Amniotic epithelial cell (primary cell): ENCODE data around the gene ZFAND3.
A peak's percentile ranks its signal among the peaks of the same experiment; 100 is the strongest.

ENCODE experiments used
- DNase-seq: peaks from one replicate; pipeline ENCODE4 v3.0.0-alpha.2; 2010; ENCODE audit warnings: low read depth

The ZFAND3 gene

DNA sequence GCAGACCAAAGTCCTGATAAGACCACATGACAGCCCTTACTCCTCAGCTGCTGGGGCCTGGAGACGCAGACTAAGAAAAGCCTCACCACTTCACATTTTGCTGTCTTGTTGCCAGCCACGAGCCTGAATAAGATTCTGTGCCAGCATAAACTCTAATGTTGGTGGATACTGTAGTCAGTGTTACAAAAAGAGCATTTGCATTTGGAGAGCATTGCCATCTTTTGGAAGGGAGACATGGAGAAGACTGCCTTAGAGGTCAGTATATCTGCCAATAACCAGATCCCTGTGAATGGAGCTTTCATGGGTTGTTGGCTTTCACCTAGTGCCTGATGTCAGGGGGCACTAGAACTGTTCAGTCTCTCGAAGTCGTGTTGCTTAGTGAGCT is 315.2 kb downstream of the ZFAND3 start:
- no peak for DNase-seq

DNA sequence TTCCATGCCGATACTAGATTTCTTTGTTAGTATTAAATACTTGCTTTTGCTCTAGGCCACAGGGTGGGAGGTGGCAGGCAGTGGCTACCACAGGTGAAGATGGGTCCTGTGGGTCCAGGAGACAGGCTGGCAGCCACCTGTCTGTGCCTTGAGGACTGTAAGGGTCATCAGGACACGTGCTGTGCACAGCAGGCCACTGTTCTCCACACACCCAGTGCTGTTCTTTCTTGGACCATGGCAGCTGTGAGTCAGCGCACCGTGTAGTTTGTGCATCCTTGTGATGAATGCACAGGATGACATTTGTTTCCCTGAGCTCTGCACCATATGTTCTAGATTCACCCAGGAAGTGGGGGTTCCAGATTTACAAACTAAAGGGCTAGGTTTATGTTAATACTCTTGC is 317.0 kb downstream of the ZFAND3 start:
- DNase-seq = no peak

DNA sequence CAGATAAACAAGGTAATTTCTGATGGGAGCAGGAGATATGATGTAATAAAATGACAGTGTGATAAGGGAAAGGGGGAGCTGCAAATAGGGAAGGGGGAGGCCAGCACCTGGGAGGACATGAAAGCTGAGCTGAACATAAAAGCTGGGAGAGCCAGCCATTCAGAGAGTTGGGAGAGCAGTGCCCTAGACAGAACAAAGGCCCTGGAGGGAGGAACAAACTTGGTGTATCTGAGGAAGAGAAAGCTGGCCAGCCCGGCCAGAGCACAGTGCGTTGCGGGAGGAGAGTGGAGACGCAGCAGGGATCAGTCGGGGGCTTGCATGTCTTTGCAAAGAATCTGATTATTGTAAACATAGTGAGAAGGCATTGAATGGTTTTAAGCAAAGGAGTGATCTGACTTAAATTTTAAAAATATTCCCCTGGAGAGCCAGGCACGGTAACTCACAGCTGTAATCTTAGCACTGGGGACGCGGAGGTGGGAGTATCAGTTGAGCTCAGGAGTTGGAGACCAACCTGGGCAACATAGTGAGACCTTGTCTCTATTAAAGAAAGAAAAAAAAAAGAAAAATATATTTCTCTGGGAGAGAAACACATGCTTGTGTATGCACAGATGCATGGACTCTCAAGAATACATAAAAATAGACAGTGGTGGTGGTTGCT is 318.2 kb downstream of the ZFAND3 start:
- DNase-seq = no peak

DNA sequence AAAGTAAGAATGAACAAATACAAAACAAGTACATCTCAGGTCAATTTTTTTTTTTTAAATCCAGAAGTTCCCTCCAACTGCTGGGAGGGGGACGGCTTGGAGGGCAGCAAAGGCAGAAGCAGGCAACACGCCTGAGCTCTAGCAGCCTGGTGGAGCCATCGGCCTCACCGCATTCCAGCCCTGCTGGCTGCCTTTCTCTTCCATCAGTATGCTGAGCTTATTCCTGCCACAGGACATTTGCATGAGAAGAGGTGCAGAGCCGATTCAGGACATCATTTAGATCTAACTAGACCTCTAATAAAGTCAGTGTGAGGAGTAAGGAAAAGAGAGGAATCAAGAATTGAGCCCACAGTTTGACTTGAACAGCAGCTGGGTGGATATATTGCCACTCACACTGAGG is 318.8 kb downstream of the ZFAND3 start:
- no peak for DNase-seq

DNA sequence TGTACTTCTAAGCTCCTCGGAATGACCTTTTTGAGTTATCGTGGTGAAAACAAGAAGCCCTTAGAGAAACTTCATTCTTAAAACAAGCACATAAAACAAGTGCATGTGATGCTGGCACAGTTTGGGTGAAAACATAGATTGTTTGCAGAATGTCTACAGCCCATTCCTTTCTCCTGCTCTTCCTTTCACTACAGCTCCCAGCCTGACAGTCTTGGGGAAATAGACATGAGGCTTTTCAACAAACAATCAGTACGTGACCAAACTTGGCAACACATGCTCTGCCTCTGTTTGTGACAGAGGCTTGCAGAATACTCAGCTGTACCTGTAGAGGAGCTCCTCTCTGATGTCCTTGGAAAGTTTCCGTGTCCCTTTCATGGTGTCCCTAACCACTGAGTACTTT is 321.6 kb downstream of the ZFAND3 start:
- no peak for DNase-seq

DNA sequence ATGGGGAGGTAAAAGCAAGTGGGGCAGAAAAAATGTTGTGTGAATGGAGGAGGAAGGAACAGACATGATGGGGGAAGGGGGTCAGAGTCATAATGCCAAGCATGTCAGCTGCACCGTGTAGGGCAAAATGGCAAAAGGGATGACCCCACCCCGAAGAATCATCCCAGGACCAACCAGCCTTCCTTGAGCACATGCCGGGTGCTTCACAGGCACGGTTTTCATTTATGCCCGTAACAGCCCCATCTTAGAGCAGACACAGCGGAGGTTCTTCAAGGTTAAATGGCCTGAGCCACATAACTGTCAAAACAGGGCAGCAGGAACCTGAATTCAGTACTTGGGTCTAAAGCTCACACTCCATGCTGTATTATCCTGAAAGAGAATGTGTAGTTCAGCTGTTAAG is 322.2 kb downstream of the ZFAND3 start:
- DNase-seq = no peak

DNA sequence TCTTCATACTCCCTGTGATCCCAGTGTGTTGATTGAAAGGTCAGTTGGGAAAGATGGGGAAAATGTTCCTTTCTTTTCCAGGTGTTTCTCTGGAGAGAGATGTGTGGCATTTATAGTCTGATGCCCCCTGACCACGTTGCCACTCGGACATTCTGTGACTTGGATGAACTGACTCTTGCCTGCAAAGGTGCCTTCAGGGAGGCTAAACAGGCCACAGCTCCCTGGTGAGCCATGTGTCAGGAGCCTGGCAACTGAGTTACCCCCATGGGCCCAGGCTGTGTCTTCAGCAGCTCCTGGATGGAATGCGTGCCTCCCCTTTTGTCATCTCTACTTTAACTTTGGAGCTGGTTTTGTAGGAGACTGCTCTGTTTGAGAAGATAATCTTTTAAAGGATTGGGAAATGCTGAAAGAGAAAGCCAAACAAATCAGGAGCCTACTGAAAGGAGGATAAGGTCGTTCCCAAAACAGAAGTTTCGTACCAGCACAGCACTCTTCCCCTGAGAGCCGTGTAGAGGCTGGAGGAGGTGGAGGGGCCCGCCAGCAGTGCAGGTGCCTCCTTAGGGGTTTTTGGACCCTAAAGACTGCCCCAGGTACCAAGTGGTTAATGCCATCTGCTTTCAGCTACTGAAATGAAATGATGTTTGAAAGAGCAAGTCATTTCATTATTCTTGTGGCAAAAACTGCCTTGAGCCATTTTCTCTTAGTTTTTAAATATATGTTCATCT is 322.8 kb downstream of the ZFAND3 start:
- DNase-seq = no peak

DNA sequence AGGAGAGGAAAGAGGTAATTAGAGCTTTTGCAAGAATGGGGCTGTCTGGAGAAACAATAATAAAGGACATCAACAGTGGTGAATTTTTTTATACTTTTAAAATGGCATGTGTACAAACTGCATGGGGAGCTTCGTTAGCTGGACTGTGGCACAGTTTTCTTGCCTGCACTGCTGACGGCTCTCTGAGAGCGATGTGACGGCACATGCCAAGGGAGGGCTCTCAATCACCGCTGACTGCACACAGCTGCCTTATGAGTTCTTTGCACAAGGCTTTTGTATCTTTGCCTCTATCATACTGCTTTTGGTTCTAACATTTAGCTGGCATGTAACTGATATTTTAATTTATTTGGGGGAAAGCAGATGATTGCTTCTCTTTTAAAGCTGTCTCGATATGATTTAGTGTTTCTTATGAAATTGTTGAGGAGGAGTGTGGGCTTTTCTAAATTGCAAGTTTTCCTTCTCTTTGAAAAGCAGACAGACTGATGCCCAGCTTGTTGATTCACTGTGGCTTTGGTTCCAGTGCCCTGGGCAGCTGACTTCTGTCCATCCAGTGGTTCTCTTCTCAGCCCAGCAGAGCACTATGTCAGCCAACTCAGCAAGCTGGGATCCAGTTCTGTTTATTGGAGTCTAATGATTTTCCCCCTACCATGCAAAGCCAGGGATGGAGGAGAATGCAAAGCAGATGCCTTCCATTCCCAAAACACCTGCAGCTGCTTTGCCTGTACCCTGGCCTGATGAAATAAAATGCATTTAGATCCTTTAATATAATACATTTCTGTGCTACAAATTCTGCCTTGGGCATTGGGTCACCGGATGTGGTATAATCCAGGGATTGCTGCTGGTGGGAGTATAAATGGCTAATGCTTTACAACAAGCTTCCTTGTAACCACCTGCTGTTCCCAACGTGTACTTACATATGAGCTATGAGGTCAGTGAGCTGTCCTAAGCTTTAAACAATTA is 323.9 kb downstream of the ZFAND3 start:
- DNase-seq = peak; percentile 37

DNA sequence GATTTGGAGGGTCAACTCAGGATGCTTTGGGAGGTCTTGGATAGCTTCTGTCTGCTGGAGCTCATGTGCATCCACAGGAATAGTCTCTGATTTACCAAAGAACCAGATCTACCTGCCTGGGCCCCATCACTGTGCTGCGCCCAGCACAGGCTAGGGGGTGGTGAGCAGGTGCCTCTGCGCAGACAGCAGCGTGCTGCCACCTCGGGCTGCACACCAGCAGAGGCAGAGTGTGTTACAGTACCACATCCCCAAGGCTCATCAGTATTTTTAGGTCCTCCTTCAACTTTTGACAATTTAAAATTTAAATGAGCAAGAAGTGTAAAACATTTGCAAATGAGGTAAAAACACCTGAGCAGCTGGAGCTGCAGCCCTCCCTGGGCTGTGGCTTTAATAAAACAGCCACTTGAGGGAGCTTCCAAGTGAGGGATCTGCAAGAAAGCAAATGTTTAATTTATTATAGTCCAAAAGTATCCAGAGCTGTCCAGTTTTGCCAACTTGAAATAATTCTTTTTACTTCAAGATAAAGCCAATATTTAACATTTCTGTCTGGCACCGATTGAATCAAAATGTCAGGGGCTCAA is 324.9 kb downstream of the ZFAND3 start:
- DNase-seq = no peak

DNA sequence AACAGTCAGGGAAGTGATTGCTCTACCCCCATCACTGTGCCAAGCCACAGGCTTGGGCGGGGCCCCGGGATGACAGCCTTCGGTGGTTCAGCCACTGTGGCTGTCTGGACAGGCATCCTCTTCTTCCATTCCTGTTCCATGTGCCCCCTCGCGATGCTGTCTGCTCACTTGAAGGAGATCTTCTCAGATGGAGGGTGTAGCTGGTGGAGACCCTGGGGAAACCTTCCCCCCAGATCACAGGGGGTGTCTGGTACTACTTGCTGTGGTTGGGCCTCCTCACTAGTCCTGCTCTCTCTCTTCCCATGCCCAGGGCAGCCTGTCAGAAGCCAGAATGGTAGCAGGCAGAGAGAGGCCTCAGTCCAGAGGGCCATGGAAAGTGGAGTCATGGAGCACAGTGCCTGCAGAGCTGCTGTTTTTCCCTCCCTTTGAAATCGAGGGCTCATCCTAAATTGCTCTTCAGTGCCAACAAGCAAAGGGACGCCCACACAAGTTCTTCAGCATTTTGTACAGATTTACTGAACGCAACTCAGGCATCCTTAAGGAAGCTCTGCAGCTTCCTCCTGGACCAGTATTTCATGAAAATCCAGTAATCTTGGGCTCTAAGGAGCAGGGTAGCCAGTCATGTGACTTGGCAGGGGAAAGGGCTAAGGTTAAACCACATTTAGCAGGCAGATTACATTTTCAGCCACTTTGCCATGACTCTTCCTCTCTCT is 326.6 kb downstream of the ZFAND3 start:
- no peak for DNase-seq

DNA sequence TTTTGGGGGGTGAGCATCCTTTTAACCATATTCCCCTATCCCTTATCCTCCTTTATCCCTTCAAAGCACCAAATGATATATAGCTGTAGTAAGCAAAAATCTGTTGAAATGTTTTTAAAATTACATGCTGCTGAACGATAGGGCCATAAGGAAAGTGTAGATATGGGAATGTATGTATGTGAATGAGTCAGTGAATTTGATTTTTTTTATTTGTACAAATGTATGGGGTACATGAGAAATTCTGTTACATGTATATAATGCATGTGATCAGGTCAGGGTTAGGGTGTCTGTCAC is 327.2 kb downstream of the ZFAND3 start:
- DNase-seq = no peak

DNA sequence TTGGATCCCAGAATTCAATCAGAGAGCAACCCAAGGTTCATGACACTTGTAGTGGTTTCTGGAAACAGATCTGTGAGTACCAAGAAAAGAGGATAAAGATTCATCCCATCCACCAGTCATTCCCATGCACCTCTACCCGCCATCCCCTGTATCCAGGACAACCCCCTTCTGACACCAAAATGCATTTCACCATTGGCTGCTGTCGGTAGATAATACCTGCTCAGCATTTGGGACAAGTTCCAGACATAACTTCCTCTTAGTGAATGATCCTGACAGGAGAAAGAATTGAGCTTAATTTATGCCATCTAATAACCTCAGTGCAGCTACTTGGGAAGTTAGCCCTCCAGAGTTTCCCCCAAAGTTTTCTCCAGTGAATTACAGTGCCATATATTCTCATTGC is 329.1 kb downstream of the ZFAND3 start:
- DNase-seq = no peak

DNA sequence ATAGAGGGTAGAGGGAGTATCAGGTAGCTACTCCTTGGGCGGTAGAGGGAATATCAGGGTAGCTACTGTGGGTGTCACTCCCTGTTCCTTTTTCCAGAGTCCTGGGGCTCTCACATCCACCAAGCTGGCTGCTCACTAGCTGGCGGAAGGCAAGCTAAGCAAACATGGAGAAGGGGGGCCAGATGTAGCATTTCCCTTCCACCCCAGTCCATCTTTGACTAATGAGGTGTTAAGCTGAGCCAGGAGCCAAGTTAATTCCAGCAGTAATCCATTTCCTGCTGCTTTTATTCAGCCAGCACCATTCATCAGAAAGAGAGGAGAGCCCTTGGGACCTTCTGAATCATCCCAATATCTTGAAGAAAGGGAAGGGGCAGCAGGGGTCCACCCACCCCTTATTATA is 330.0 kb downstream of the ZFAND3 start:
- DNase-seq = no peak

DNA sequence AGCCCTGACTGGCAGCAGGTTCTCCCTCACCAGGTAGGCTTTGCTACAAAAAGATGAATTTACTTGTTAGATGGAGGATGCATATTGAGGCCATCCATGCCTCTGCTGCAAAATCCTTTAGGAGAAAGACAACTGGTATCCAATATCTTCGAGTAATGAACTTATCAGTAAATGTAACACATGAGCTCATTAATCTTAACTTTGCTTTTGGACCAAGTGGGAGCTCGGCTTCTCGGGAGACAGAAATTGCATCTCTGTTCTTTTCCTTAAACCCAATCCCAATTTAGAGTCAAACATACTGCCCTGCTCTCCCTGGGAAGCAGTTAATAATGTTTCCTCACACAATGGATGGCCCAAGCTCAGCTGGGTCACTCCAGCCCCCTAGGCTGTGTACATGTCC is 330.5 kb downstream of the ZFAND3 start:
- DNase-seq = no peak

DNA sequence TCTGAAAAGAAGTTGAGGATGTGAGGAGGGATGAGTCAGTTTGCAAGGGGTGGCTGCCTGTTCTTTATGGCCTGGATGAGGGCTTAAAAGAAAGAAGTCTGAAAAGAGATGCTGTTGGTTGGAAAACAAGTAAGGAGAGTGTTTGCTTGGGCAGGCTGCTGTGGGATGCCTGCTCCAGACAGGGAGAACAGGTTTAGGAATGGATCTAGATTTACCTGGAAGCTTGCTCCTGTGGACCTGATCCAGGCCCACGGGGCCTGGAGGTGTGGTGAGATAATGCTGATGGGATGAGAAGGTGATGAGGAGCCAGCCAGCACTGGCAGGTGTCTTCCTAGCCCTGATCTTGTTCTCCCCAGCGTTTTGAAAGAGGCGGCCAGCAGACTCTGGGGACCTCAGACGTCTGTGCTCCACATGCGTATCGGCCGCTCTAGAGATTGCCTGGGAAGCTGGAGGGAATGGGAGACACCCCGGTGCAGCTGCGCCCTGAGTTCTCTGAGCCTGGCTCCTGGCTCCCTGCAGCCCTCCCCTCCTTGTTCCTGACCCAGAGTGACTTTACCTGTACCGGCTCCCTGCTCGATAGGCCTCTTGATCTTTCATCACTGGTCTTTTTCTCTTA is 331.3 kb downstream of the ZFAND3 start:
- no peak for DNase-seq

DNA sequence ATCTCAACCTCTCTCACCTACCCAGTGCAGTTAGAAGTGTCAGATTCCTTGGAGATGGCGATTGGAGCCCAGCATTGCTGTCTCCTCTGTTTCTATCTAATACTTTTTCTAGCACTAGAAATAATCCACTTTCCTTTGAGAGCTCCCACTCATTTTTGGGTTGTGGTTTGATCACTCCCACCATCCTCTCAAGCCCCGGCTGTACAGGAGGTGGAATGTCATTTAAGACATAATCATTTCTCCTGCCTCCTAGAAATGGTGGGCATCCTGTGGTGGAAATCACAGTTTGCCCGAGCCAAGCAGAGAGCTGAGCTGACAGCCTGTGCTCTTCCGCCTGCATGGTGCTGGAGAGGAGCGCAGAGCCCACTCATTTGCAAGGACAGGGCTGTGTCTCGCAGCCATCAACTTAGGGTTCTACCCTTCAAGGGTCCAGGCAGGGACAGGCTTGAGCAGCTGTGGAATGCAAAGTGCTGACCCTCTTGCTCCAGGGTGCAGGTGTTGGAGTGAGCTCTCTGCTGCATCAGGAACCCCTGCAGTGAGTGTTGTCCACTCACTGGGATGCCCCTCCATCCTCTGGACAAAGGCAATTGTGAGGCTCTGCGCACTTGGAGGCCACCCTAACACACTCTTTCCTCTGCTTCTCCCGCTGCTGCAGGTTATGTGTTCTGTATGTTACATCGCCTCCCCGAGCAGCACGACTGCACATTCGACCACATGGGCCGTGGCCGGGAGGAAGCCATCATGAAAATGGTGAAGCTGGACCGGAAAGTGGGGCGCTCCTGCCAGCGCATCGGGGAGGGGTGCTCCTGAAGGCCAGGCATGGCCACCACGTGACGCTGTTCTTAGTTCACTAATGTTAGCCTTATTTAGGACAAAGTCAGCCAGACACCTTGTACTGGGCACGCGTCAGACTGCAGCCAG is 332.3 kb downstream of the ZFAND3 start:
- DNase-seq = no peak

DNA sequence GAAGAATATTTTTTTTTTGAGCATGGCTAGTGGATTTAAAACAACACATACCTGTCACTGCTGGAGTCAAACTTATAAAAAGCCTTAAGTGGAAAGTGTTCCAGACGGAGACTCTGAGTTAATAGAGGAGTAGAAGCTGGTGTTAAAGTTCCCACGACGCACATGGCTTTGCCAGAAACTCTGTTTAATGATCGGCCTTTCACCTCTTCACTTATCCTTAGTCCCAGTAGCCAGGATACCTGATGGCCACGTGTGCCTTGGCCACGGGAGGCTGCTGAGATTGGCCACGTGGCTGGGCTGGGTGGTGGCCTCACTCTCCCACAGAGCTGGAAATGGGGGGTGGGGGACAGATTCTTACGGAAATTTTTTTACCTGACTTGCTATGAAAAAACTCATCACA is 333.1 kb downstream of the ZFAND3 start:
- no peak for DNase-seq

DNA sequence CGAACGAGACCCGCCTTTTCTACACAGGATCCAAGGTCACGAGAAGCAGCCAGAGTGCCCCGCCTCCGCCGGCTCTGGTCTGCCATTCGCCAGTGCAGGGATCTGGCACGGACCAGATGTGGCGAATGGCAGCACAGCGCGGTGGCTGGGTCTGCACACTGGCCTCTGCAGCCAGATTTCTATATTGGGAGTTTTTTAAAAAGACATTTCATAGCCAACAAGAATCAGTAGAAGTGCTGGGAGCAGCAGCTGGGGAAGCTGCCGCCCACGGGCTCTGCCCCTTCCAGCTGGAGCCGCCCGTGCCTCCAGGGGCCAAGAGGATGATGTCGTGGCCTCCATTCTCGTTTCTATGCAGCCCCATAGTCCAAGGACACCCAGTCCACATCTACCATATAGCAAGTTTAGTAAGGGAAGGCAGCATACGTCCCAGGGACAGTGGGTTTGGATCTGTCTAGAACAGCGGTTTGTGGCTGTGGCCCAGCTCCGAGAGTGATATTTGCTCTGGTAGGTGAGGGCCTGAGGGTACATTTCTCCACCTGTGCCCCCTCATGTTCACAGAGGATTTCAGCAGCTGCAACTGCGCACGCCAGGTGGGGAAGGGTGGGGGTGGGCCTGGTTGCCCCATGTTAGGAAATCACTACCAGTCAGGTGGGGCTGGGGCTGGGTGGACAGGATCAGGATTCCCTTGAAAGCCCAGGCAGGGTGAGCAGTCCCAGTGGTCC is 333.7 kb downstream of the ZFAND3 start:
- DNase-seq = no peak

DNA sequence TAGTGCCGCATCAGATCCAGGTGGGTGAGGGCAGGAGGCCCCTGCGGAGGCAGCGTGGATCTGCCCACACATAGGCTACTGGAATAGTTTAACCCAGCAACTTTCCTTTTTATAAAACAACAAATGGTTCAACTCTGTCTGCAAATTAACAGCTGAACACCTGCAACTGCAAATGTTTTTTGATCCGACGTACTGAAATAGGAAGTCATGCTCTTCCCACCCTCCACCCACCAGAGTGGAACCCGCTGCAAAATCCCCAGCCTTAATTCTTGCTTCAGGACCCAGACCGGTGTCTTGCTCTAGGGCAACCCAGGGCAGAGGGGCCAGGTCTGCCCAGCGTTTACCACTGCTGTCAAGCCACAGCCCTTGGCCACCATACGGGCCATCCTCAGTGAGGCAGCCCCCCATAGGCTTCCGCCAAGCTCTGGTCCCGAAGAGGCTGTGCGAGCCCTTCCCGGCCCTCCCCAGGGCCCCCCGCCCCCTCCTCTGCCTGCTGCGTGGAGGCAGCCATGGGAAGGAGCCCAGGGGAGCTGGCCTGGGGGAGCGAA is 334.3 kb downstream of the ZFAND3 start:
- DNase-seq = no peak

DNA sequence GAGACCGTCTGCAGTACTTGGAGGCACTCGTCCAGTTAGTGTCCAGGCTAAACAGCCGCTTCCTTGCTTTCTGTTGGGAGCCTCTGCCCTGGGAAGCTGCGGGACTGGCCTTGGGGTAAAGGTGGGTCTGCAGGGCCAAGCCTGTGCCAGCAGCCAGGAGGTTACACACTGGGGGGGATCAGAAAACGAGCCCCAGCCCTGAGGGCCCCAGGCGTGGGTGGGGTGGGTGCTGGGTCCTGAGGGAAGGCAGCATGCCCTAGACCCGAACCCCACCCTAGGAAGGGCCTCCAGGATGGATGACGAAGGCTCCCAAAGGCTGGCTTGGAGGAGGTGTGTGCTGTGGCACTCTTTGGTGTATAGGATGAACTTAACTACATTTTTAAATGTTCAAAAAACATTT is 335.2 kb downstream of the ZFAND3 start:
- no peak for DNase-seq
